ENCODE results near the gene CPS1. TPM values are rescaled to one million over a fixed set of nuclear protein-coding genes. Genes with fewer than 3 reads are reported as not detected.

CPS1 gene
- total RNA-seq, 1 experiment from 2014 or later = 16.0 TPM

- no peaks in the 10 kb centered on the region for H3K27me3 ChIP-seq (replicated peaks)
- H3K9me3 ChIP-seq (replicated peaks) = no peaks in the 10 kb centered on the region
- no peak overlapping the region for H3K4me3 ChIP-seq
- DNase-seq (ENCODE audit: low read depth in 1 of 2, low spot score in 2 of 2) = no peak
- no peaks in the 10 kb centered on the region for H3K4me1 ChIP-seq (replicated peaks)
- H3K27ac ChIP-seq = no peak overlapping the region
- no peaks in the 10 kb centered on the region for H3K36me3 ChIP-seq
Measured at GRCh38 chr2:210642333-210642732, 85.9 kb downstream of the CPS1 start.

- no peak overlapping the region for H3K27ac ChIP-seq
- no peaks in the 10 kb centered on the region for H3K36me3 ChIP-seq
- H3K9me3 ChIP-seq (replicated peaks) = no peaks in the 10 kb centered on the region
- H3K4me1 ChIP-seq (replicated peaks) = no peaks in the 10 kb centered on the region
- H3K27me3 ChIP-seq (replicated peaks) = no peaks in the 10 kb centered on the region
- no peak for DNase-seq (ENCODE audit: low read depth in 1 of 2, low spot score in 2 of 2)
- H3K4me3 ChIP-seq = no peak overlapping the region
Measured at GRCh38 chr2:210647151-210647550, 90.8 kb downstream of the CPS1 start.

- no peaks in the 10 kb centered on the region for H3K9me3 ChIP-seq (replicated peaks)
- no peaks in the 10 kb centered on the region for H3K36me3 ChIP-seq
- no peak overlapping the region for H3K27ac ChIP-seq
- no peaks in the 10 kb centered on the region for H3K4me1 ChIP-seq (replicated peaks)
- DNase-seq (ENCODE audit: low read depth in 1 of 2, low spot score in 2 of 2) = no peak
- no peaks in the 10 kb centered on the region for H3K27me3 ChIP-seq (replicated peaks)
- no peak overlapping the region for H3K4me3 ChIP-seq
Measured at GRCh38 chr2:210654091-210654490, 97.7 kb downstream of the CPS1 start.

GRCh38 chr2:210655229-210655975, 99.0 kb downstream of the CPS1 start:
- Histone ChIP-seq H3K4me3 (no peak overlapping the region), H3K9me3 (replicated peaks) (no peaks in the 10 kb centered on the region), H3K27ac (no peak overlapping the region), H3K4me1 (replicated peaks) (no peaks in the 10 kb centered on the region), H3K36me3 (no peaks in the 10 kb centered on the region), H3K27me3 (replicated peaks) (no peaks in the 10 kb centered on the region)
- DNase-seq (ENCODE audit: low read depth in 1 of 2, low spot score in 2 of 2) = no peak

- no peak for DNase-seq (ENCODE audit: low read depth in 1 of 2, low spot score in 2 of 2)
- Histone ChIP-seq H3K27ac (no peak overlapping the region), H3K36me3 (no peaks in the 10 kb centered on the region), H3K4me3 (no peak overlapping the region), H3K9me3 (replicated peaks) (no peaks in the 10 kb centered on the region; the same call in 1 of the 2 replicates), H3K27me3 (replicated peaks) (no peaks in the 10 kb centered on the region), H3K4me1 (replicated peaks) (no peaks in the 10 kb centered on the region)
Measured at GRCh38 chr2:210657874-210658273, 101.5 kb downstream of the CPS1 start.

GRCh38 chr2:210660751-210661150, 104.4 kb downstream of the CPS1 start:
- no peak for DNase-seq (ENCODE audit: low read depth in 1 of 2, low spot score in 2 of 2)
- Histone ChIP-seq H3K27me3 (replicated peaks) (no peaks in the 10 kb centered on the region), H3K27ac (no peak overlapping the region), H3K4me1 (replicated peaks) (no peaks in the 10 kb centered on the region), H3K36me3 (no peaks in the 10 kb centered on the region), H3K4me3 (no peak overlapping the region), H3K9me3 (replicated peaks) (no peaks in the 10 kb centered on the region; the same call in 1 of the 2 replicates)

- no peak for DNase-seq (ENCODE audit: low read depth in 1 of 2, low spot score in 2 of 2)
- Histone ChIP-seq H3K4me3 (no peak overlapping the region), H3K9me3 (replicated peaks) (no peaks in the 10 kb centered on the region; the same call in 1 of the 2 replicates), H3K27ac (no peak overlapping the region), H3K36me3 (no peaks in the 10 kb centered on the region), H3K4me1 (replicated peaks) (no peaks in the 10 kb centered on the region), H3K27me3 (replicated peaks) (no peaks in the 10 kb centered on the region)
Measured at GRCh38 chr2:210662560-210662959, 106.2 kb downstream of the CPS1 start.

- no peak overlapping the region for H3K27ac ChIP-seq
- H3K4me3 ChIP-seq = no peak overlapping the region
- no peaks in the 10 kb centered on the region for H3K36me3 ChIP-seq
- no peaks in the 10 kb centered on the region; the same call in 1 of the 2 replicates for H3K9me3 ChIP-seq (replicated peaks)
- no peak for DNase-seq (ENCODE audit: low read depth in 1 of 2, low spot score in 2 of 2)
- H3K4me1 ChIP-seq (replicated peaks) = no peaks in the 10 kb centered on the region
- H3K27me3 ChIP-seq (replicated peaks) = no peaks in the 10 kb centered on the region
Measured at GRCh38 chr2:210663631-210664089, 107.3 kb downstream of the CPS1 start.

- Histone ChIP-seq H3K9me3 (replicated peaks) (no peaks in the 10 kb centered on the region), H3K4me3 (no peak overlapping the region), H3K27me3 (replicated peaks) (no peaks in the 10 kb centered on the region), H3K4me1 (replicated peaks) (no peaks in the 10 kb centered on the region), H3K36me3 (no peaks in the 10 kb centered on the region), H3K27ac (no peak overlapping the region)
- no peak for DNase-seq (ENCODE audit: low read depth in 1 of 2, low spot score in 2 of 2)
Measured at GRCh38 chr2:210667711-210668110, 111.3 kb downstream of the CPS1 start.

- H3K4me3 ChIP-seq = no peak overlapping the region
- H3K36me3 ChIP-seq = no peaks in the 10 kb centered on the region
- H3K4me1 ChIP-seq (replicated peaks) = no peaks in the 10 kb centered on the region
- no peaks in the 10 kb centered on the region for H3K27me3 ChIP-seq (replicated peaks)
- H3K27ac ChIP-seq = no peak overlapping the region
- no peak for DNase-seq (ENCODE audit: low read depth in 1 of 2, low spot score in 2 of 2)
- H3K9me3 ChIP-seq (replicated peaks) = no peaks in the 10 kb centered on the region
Measured at GRCh38 chr2:210671065-210671464, 114.7 kb downstream of the CPS1 start.

GRCh38 chr2:210673117-210673516, 116.7 kb downstream of the CPS1 start:
- Histone ChIP-seq H3K9me3 (replicated peaks) (no peaks in the 10 kb centered on the region), H3K36me3 (no peaks in the 10 kb centered on the region), H3K4me3 (no peak overlapping the region), H3K27ac (no peak overlapping the region), H3K4me1 (replicated peaks) (no peaks in the 10 kb centered on the region), H3K27me3 (replicated peaks) (no peaks in the 10 kb centered on the region)
- no peak for DNase-seq (ENCODE audit: low read depth in 1 of 2, low spot score in 2 of 2)

- no peak overlapping the region for H3K4me3 ChIP-seq
- H3K27me3 ChIP-seq (replicated peaks) = no peaks in the 10 kb centered on the region
- DNase-seq (ENCODE audit: low read depth in 1 of 2, low spot score in 2 of 2) = no peak
- no peak overlapping the region for H3K27ac ChIP-seq
- no peaks in the 10 kb centered on the region for H3K36me3 ChIP-seq
- no peaks in the 10 kb centered on the region for H3K4me1 ChIP-seq (replicated peaks)
- no peaks in the 10 kb centered on the region for H3K9me3 ChIP-seq (replicated peaks)
Measured at GRCh38 chr2:210676067-210676466, 119.7 kb downstream of the CPS1 start.

GRCh38 chr2:210681491-210681890, 125.1 kb downstream of the CPS1 start:
- DNase-seq (ENCODE audit: low read depth in 1 of 2, low spot score in 2 of 2) = no peak
- Histone ChIP-seq H3K9me3 (replicated peaks) (no peaks in the 10 kb centered on the region), H3K36me3 (no peaks in the 10 kb centered on the region), H3K27ac (no peak overlapping the region), H3K4me1 (replicated peaks) (no peaks in the 10 kb centered on the region), H3K4me3 (no peak overlapping the region), H3K27me3 (replicated peaks) (no peaks in the 10 kb centered on the region)

- Histone ChIP-seq H3K9me3 (replicated peaks) (no peaks in the 10 kb centered on the region), H3K4me3 (no peak overlapping the region), H3K4me1 (replicated peaks) (no peaks in the 10 kb centered on the region), H3K27me3 (replicated peaks) (no peaks in the 10 kb centered on the region), H3K27ac (no peak overlapping the region), H3K36me3 (no peaks in the 10 kb centered on the region)
- no peak for DNase-seq (ENCODE audit: low read depth in 1 of 2, low spot score in 2 of 2)
Measured at GRCh38 chr2:210686401-210686800, 130.0 kb downstream of the CPS1 start.
